Measurements from ENCODE around the gene SMOC1. TPM values are rescaled to one million over a fixed set of nuclear protein-coding genes. Genes with fewer than 3 reads are reported as not detected.

Gene SMOC1
- total RNA-seq, 2 donors from 2014 or later = 14.1 to 18.6 TPM

GRCh38 chr14:70014406-70015095 is 135.3 kb downstream of the SMOC1 start:
- peaks cover 0 to 11% of the 10 kb centered on the region in 2 donors for H3K4me1 ChIP-seq
- H3K36me3 ChIP-seq = no peaks in the 10 kb centered on the region
- no peaks in the 10 kb centered on the region for H3K27me3 ChIP-seq
- no peak for DNase-seq (ENCODE audit: low spot score)
- no peak overlapping the region for H3K4me3 ChIP-seq
- H3K9me3 ChIP-seq = no peaks in the 10 kb centered on the region
- no peak for TF ChIP-seq CTCF (IDR thresholded peaks at IDR 0.05)
- H3K27ac ChIP-seq = no peak overlapping the region

- H3K36me3 ChIP-seq = no peaks in the 10 kb centered on the region
- TF ChIP-seq CTCF (IDR thresholded peaks at IDR 0.05) = no peak
- no peaks in the 10 kb centered on the region for H3K9me3 ChIP-seq
- no peak overlapping the region for H3K27ac ChIP-seq
- no peak overlapping the region for H3K4me3 ChIP-seq
- H3K27me3 ChIP-seq = no peaks in the 10 kb centered on the region
- H3K4me1 ChIP-seq = peaks cover 0 to 11% of the 10 kb centered on the region in 2 donors
- no peak for DNase-seq (ENCODE audit: low spot score)
Observed at GRCh38 chr14:70018230-70018629, 139.0 kb downstream of the SMOC1 start.

GRCh38 chr14:70018713-70019211 is 139.5 kb downstream of the SMOC1 start:
- no peak overlapping the region for H3K27ac ChIP-seq
- H3K4me3 ChIP-seq = peak overlapping the region; percentile 10 to 24
- H3K27me3 ChIP-seq = no peaks in the 10 kb centered on the region
- no peak for DNase-seq (ENCODE audit: low spot score)
- H3K36me3 ChIP-seq = no peaks in the 10 kb centered on the region
- H3K9me3 ChIP-seq = no peaks in the 10 kb centered on the region
- no peak for TF ChIP-seq CTCF (IDR thresholded peaks at IDR 0.05)
- peaks cover 0 to 11% of the 10 kb centered on the region in 2 donors for H3K4me1 ChIP-seq

GRCh38 chr14:70019695-70020094 is 140.5 kb downstream of the SMOC1 start:
- DNase-seq (ENCODE audit: low spot score) = no peak
- H3K4me3 ChIP-seq = no peak overlapping the region
- TF ChIP-seq CTCF (IDR thresholded peaks at IDR 0.05) = no peak
- H3K27ac ChIP-seq = no peak overlapping the region
- H3K9me3 ChIP-seq = no peaks in the 10 kb centered on the region
- no peaks in the 10 kb centered on the region for H3K36me3 ChIP-seq
- H3K27me3 ChIP-seq = no peaks in the 10 kb centered on the region
- H3K4me1 ChIP-seq = peaks cover 0 to 11% of the 10 kb centered on the region in 2 donors

- no peak for DNase-seq (ENCODE audit: low spot score)
- no peak for TF ChIP-seq CTCF (IDR thresholded peaks at IDR 0.05)
- no peaks in the 10 kb centered on the region for H3K36me3 ChIP-seq
- H3K27ac ChIP-seq = no peak overlapping the region
- no peak overlapping the region for H3K4me3 ChIP-seq
- no peaks in the 10 kb centered on the region for H3K9me3 ChIP-seq
- H3K27me3 ChIP-seq = no peaks in the 10 kb centered on the region
- peaks cover 0 to 11% of the 10 kb centered on the region in 2 donors for H3K4me1 ChIP-seq
Observed at GRCh38 chr14:70020352-70021170, 141.3 kb downstream of the SMOC1 start.
